Renal pelvis (tissue), 4 donors: ENCODE data around the gene FAM151A. TPM values are rescaled to one million over a fixed set of nuclear protein-coding genes. Genes with fewer than 3 reads are reported as not detected.

Experiments
- DNase-seq: peaks from one replicate; pipeline ENCODE4 v3.0.0-alpha.2; 2013
- polyA plus RNA-seq, 3 donors: library from polyadenylated mRNA; unstranded; fragments of 120-200 nt; gene quantifications; one replicate each; pipeline ENCODE4 v1.2.1, GENCODE V29; 2013; ENCODE audit not compliant: insufficient read length in 3 of 3

Gene FAM151A
- polyA plus RNA-seq, 3 donors: 28.7 to 39.5 (median 35.8) TPM

GRCh38 chr1:54582566-54583306, 40.6 kb downstream of the FAM151A start:
- peak; percentile 86 for DNase-seq

GRCh38 chr1:54581621-54582035, 41.7 kb downstream of the FAM151A start:
- peak; percentile 44 for DNase-seq

GRCh38 chr1:54580856-54581550, 42.3 kb downstream of the FAM151A start:
- no peak for DNase-seq

GRCh38 chr1:54579337-54579781, 44.0 kb downstream of the FAM151A start:
- DNase-seq: no peak

- DNase-seq: peak; percentile 54
Observed at GRCh38 chr1:54577612-54578011, 45.7 kb downstream of the FAM151A start.

- no peak for DNase-seq
Observed at GRCh38 chr1:54575605-54576290, 47.6 kb downstream of the FAM151A start.

- no peak for DNase-seq
Observed at GRCh38 chr1:54575161-54575560, 48.2 kb downstream of the FAM151A start.

- DNase-seq: no peak
Observed at GRCh38 chr1:54574158-54574778, 49.1 kb downstream of the FAM151A start.

- DNase-seq: no peak
Observed at GRCh38 chr1:54572542-54572850, 50.8 kb downstream of the FAM151A start.

GRCh38 chr1:54571803-54572541, 51.4 kb downstream of the FAM151A start:
- no peak for DNase-seq

GRCh38 chr1:54571326-54571725, 52.0 kb downstream of the FAM151A start:
- no peak for DNase-seq

- no peak for DNase-seq
Observed at GRCh38 chr1:54570161-54570560, 53.2 kb downstream of the FAM151A start.

GRCh38 chr1:54569339-54569738, 54.0 kb downstream of the FAM151A start:
- DNase-seq: no peak

GRCh38 chr1:54567961-54568360, 55.4 kb downstream of the FAM151A start:
- no peak for DNase-seq

- DNase-seq: no peak
Observed at GRCh38 chr1:54566438-54567141, 56.7 kb downstream of the FAM151A start.

GRCh38 chr1:54565113-54565501, 58.2 kb downstream of the FAM151A start:
- DNase-seq: no peak

GRCh38 chr1:54564312-54565112, 58.8 kb downstream of the FAM151A start:
- DNase-seq: no peak

- no peak for DNase-seq
Observed at GRCh38 chr1:54559771-54560231, 63.5 kb downstream of the FAM151A start.
